Endothelial cell of umbilical vein (primary cell): ENCODE results near the gene IQCB1. TPM values are rescaled to one million over a fixed set of nuclear protein-coding genes. Genes with fewer than 3 reads are reported as not detected.
A peak's percentile ranks its signal among the peaks of the same experiment; 100 is the strongest.

Source experiments
- BruUV-seq: library from RNA; stranded (reverse); fragments of 400-500 nt; replicated peaks from 2 replicates; lab custom pipeline; 2021; lab: Mats Ljungman, UMichigan
- CTCF ChIA-PET: fragments of 300-600, 350-600 bp; sonication (Branson Sonifier 250); formaldehyde crosslinking; loops from one replicate; lab custom pipeline; 2021; ENCODE audit warnings: antibody characterized with exemption, inconsistent platforms; lab: Charles Lee
- POLR2A ChIA-PET: fragments of 300-600, 350-600 bp; sonication (Branson Sonifier 250); formaldehyde crosslinking; loops from one replicate; lab custom pipeline; 2021; ENCODE audit warnings: antibody characterized with exemption, inconsistent platforms; lab: Charles Lee
- DNase-seq: peaks from one replicate; pipeline ENCODE4 v3.0.0-alpha.2; 2011; ENCODE audit warnings: low read depth, low spot score
- FAIRE-seq: peaks from 2 replicates; lab custom pipeline; 2011; peaks lifted over from hg19 to GRCh38; lab: Jason Lieb, UNC
- H2AFZ ChIP-seq: 2 replicates; pipeline ENCODE4 v1.6.0; 2012; ENCODE audit warnings: low read depth, low read length, control low read depth, inconsistent platforms
- H3K27ac ChIP-seq: 2 replicates; pipeline ENCODE4 v1.5.1; 2011; ENCODE audit warnings: low read depth, mild to moderate bottlenecking, control low read depth, low read length, moderate library complexity; ENCODE audit not compliant: insufficient read depth
- H3K27me3 ChIP-seq, 2 experiments: 2 replicates each; pipeline versions ENCODE4 v1.6.0 to v1.6.1; 2011; ENCODE audit warnings: low read length in 2 of 2, mixed read lengths in 1 of 2; ENCODE audit not compliant: control insufficient read depth in 2 of 2, insufficient read depth in 2 of 2
- H3K36me3 ChIP-seq, 2 experiments: 2 replicates in 1 of 2; 3 replicates in 1 of 2; pipeline ENCODE4 v1.5.1; 2011; ENCODE audit warnings: low read length in 2 of 2, mild to moderate bottlenecking in 1 of 2, moderate library complexity in 1 of 2; ENCODE audit not compliant: control insufficient read depth in 2 of 2, insufficient read depth in 2 of 2; ENCODE audit errors: extremely low read depth in 1 of 2
- H3K4me1 ChIP-seq: 3 replicates; pipeline ENCODE4 v1.5.1; 2011; ENCODE audit warnings: mild to moderate bottlenecking, low read length; ENCODE audit not compliant: control insufficient read depth, insufficient read depth; ENCODE audit errors: extremely low read depth
- H3K4me2 ChIP-seq: 2 replicates; pipeline ENCODE4 v1.6.1; 2011; ENCODE audit warnings: low read length, control low read depth, mixed read lengths; ENCODE audit not compliant: insufficient read depth
- H3K4me3 ChIP-seq, 3 experiments: fragments of 200-600 bp in 1 of 3; sonication (generic), shearing (Covaris generic) in 1 of 3; replicated peaks in 1 of 3; 2 replicates each; pipeline ENCODE4 v1.5.1; 2011 to 2016; ENCODE audit warnings: control low read depth in 3 of 3, low read length in 3 of 3, mild to moderate bottlenecking in 2 of 3, inconsistent platforms in 1 of 3, low read depth in 1 of 3, moderate library complexity in 1 of 3; ENCODE audit not compliant: insufficient read depth in 1 of 3
- H3K79me2 ChIP-seq: 2 replicates; pipeline ENCODE4 v1.6.0; 2012; ENCODE audit warnings: low read length, inconsistent platforms; ENCODE audit not compliant: control insufficient read depth, insufficient read depth
- H3K9ac ChIP-seq: replicated peaks from 2 replicates; pipeline ENCODE3; 2011; ENCODE audit warnings: low read length, control low read depth; ENCODE audit not compliant: insufficient read depth; ENCODE audit errors: extremely low read depth
- H3K9me1 ChIP-seq: replicated peaks from 3 replicates; pipeline ENCODE4 v1.6.0; 2011; ENCODE audit warnings: mild to moderate bottlenecking, low read length; ENCODE audit not compliant: control insufficient read depth, insufficient read depth; ENCODE audit errors: extremely low read depth
- H3K9me3 ChIP-seq: replicated peaks from 2 replicates; pipeline ENCODE4 v1.5.1; 2012; ENCODE audit warnings: low read length, inconsistent platforms; ENCODE audit not compliant: control insufficient read depth, insufficient read depth
- H4K20me1 ChIP-seq: replicated peaks from 2 replicates; pipeline ENCODE3; 2011; ENCODE audit warnings: mild to moderate bottlenecking, low read length; ENCODE audit not compliant: control insufficient read depth, insufficient read depth; ENCODE audit errors: extremely low read depth
- CTCF ChIP-seq, 2 donors: IDR thresholded peaks; 1 replicate in 1 of 2; 2 replicates in 1 of 2; pipeline ENCODE4 v1.5.1; 2011; ENCODE audit warnings: low read length in 2 of 2, mild to moderate bottlenecking in 2 of 2, moderate library complexity in 2 of 2, control low read depth in 1 of 2, inconsistent platforms in 1 of 2, low read depth in 1 of 2; ENCODE audit not compliant: insufficient read depth in 1 of 2; ENCODE audit errors: extremely low read depth in 1 of 2
- EZH2 ChIP-seq: IDR thresholded peaks from 2 replicates; pipeline ENCODE4 v1.6.1; 2012; ENCODE audit warnings: borderline replicate concordance, low read depth, mild to moderate bottlenecking, moderate library complexity, low read length, inconsistent platforms; ENCODE audit not compliant: severe bottlenecking
- FOS ChIP-seq: IDR thresholded peaks from 2 replicates; pipeline ENCODE4 v1.6.1; 2011; ENCODE audit warnings: mild to moderate bottlenecking, low read length, moderate library complexity, borderline replicate concordance; ENCODE audit not compliant: insufficient read depth
- GATA2 ChIP-seq: IDR thresholded peaks from 2 replicates; pipeline ENCODE4 v1.7.0; 2011; ENCODE audit warnings: low read depth, mild to moderate bottlenecking, moderate library complexity, mixed read lengths, low read length; ENCODE audit not compliant: insufficient read length, insufficient read depth
- JUN ChIP-seq: IDR thresholded peaks from 2 replicates; pipeline ENCODE4 v1.6.1; 2011; ENCODE audit warnings: borderline replicate concordance, low read depth; ENCODE audit not compliant: insufficient read length, insufficient read depth
- MYC ChIP-seq: IDR thresholded peaks from one replicate; pipeline ENCODE4 v1.6.1; 2011; ENCODE audit warnings: mild to moderate bottlenecking, low read depth, low read length
- POLR2A ChIP-seq: IDR thresholded peaks from 2 replicates; pipeline ENCODE4 v1.6.1; 2012; ENCODE audit warnings: low read depth, mild to moderate bottlenecking, control low read depth, low read length
- POLR2AphosphoS5 ChIP-seq: IDR thresholded peaks from 2 replicates; pipeline ENCODE4 v1.6.1; 2012; ENCODE audit warnings: low read depth, mild to moderate bottlenecking, control low read depth, low read length, moderate library complexity; ENCODE audit not compliant: insufficient read depth
- dilution Hi-C: fragments of 300-500 bp; cut with MboI; formaldehyde crosslinking; loops from one replicate; pipeline ENCODE4 v1.15.0; 2019; ENCODE audit warnings: low sequenced_read_pairs; ENCODE audit not compliant: extremely low pct_ligation_motif_present
- intact Hi-C: fragments of 100-400 bp; cut with micrococcal nuclease; formaldehyde crosslinking; loops from one replicate; pipeline ENCODE4 v1.10.0; 2022
- polyA plus RNA-seq, 4 experiments: library from polyadenylated mRNA; depleted of rRNA in 3 of 4; stranded (reverse) in 3 of 4; unstranded in 1 of 4; fragments of >200 nt; gene quantifications; 2 replicates each; pipeline versions ENCODE4 v1.2.1 to v1.2.3, GENCODE V29; 2011 to 2012; ENCODE audit warnings: missing spikeins in 1 of 4
- total RNA-seq: library from RNA; stranded (reverse); gene quantifications from 2 replicates; pipeline ENCODE4 v1.2.3, GENCODE V29; 2021
- TF ChIP-seq, protein P1 (sequence below): IDR thresholded peaks from 2 replicates; pipeline ENCODE4 v1.6.1; 2011; ENCODE audit not compliant: insufficient read depth, insufficient read length

IQCB1 gene
- total and polyA plus RNA-seq, 2 donors (not counting 3 experiments of a cell fraction or from before 2014, with no cell fraction given), result 9.9 to 22.0 TPM

DNA sequence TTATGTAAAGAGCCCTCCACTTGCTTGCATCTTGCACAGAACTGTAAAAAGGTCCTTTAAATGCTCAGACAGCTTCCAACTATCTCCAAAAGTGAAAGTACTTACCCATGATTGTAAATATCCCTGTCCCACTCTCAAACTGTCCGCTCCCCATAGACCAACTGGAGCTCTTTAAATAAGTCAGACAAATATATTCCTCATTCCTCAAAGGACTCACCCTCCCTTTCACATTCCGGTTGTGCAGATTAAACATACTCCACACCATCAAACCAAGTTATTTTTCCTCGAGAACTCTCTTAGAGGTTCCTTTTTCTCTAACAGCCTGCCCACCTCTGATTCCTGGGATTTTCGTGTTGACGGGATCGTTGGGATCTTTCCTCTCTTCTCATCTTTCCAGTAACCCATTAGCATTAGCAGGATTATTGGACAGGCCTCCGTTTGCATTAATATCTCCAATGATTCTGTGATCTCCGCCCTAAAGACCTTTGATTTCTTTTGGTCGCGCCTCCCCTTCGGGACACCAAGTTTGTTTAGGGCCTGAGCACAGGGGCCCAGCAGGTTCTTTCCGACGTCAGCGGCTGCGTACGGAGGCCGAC, 86.1 kb downstream of the IQCB1 start:
- TF ChIP-seq JUN (no peak), MYC (no peak), CTCF (IDR thresholded peaks at IDR 0.05; ENCODE audit: extremely low read depth in 1 of 2, insufficient read depth in 1 of 2, low read depth in 1 of 2, low read length in 2 of 2) (no peak), GATA2 (no peak), POLR2A (no peak), EZH2 (no peak), FOS (no peak), POLR2AphosphoS5 (no peak)
- TF ChIP-seq, protein P1, sequence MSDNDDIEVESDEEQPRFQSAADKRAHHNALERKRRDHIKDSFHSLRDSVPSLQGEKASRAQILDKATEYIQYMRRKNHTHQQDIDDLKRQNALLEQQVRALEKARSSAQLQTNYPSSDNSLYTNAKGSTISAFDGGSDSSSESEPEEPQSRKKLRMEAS, result no peak
- H3K4me2 ChIP-seq, result peak overlapping the region; percentile 90
- H3K9me1 ChIP-seq, result no peaks in the 10 kb centered on the region
- intact Hi-C loops, result loop anchor here (1.0 to 5.0 kb wide), 3 partner anchors 87 to 249 kb away; partner anchors contain the start of genes EAF2 and IQCB1
- no TSS peak for BruUV-seq
- POLR2A ChIA-PET, result interaction anchor here (0.7 to 1.0 kb wide), 2 partner anchors 20 to 635 kb away, joined by 3 to 4 read pairs; partner anchors contain the start of genes FAM162A and MIX23
- peak overlapping the region; percentile 60 for H2AFZ ChIP-seq
- no peaks in the 10 kb centered on the region for H3K9me3 ChIP-seq
- peak overlapping the region; percentile 74 for H3K27ac ChIP-seq
- peaks cover 4 to 17% of the 10 kb centered on the region in 2 experiments for H3K27me3 ChIP-seq
- no peaks in the 10 kb centered on the region for H4K20me1 ChIP-seq
- dilution Hi-C loops, result no loop called here
- H3K79me2 ChIP-seq, result peaks cover 35% of the 10 kb centered on the region
- H3K9ac ChIP-seq, result peak overlapping the region; percentile 82
- CTCF ChIA-PET, result no interaction called here
- DNase-seq (no peak), FAIRE-seq (no peak)
- peaks cover 20% of the 10 kb centered on the region for H3K4me1 ChIP-seq
- peak overlapping the region; percentile 27 to 84 (median 49) for H3K4me3 ChIP-seq
- no peaks in the 10 kb centered on the region for H3K36me3 ChIP-seq
